ENCODE measurements around the gene C1orf174. TPM values are rescaled to one million over a fixed set of nuclear protein-coding genes. Genes with fewer than 3 reads are reported as not detected.

C1orf174 gene
- total RNA-seq, 1 experiment from 2014 or later: 21.1 TPM

GRCh38 chr1:3945222-3945621 lies 45.1 kb upstream of the C1orf174 start:
- Histone ChIP-seq H3K23me2 (ENCODE audit: insufficient read length, low read depth, low read length, poor library complexity, severe bottlenecking) (no peaks in the 10 kb centered on the region), H2BK12ac (ENCODE audit: insufficient read length, low read depth, low read length) (no peak overlapping the region), H4K91ac (ENCODE audit: insufficient read length, low read depth, low read length) (no peak overlapping the region), H3K9me3 (ENCODE audit: control insufficient read depth, low read depth, low read length) (no peaks in the 10 kb centered on the region), H3K14ac (ENCODE audit: insufficient read depth, low read length) (no peak overlapping the region), H4K8ac (replicated peaks; ENCODE audit: insufficient read length, low read depth, low read length) (no peak overlapping the region), H3K4ac (ENCODE audit: low read depth, low read length) (no peak overlapping the region), H3K27ac (ENCODE audit: insufficient read length, low read depth, low read length) (no peak overlapping the region), H3T11ph (ENCODE audit: low read length) (no peak overlapping the region), H2BK120ac (ENCODE audit: low read depth, low read length, poor library complexity, severe bottlenecking) (no peak overlapping the region), H2BK5ac (ENCODE audit: insufficient read length, low read length) (no peak overlapping the region), H4K5ac (ENCODE audit: insufficient read length, low read depth, low read length) (no peak overlapping the region), H2AFZ (ENCODE audit: low read length) (no peak overlapping the region), H2AK5ac (ENCODE audit: insufficient read length, low read length) (no peak overlapping the region), H3K56ac (ENCODE audit: insufficient read length, low read depth, low read length) (no peak overlapping the region), H3K79me1 (ENCODE audit: insufficient read depth, low read depth, low read length, poor library complexity, severe bottlenecking) (no peaks in the 10 kb centered on the region), H3K23ac (ENCODE audit: insufficient read length, low read depth, low read length) (no peak overlapping the region), H4K20me1 (ENCODE audit: control insufficient read depth, insufficient read depth, insufficient read length) (no peaks in the 10 kb centered on the region), H3K27me3 (ENCODE audit: insufficient read depth, low read length) (no peaks in the 10 kb centered on the region), H3K4me2 (ENCODE audit: insufficient read depth, insufficient read length, low read length) (no peak overlapping the region), H3K4me1 (ENCODE audit: insufficient read depth, low read length) (no peaks in the 10 kb centered on the region), H3K79me2 (ENCODE audit: insufficient read depth, low read length) (no peaks in the 10 kb centered on the region), H2BK15ac (ENCODE audit: low read depth, low read length) (no peak overlapping the region), H3K18ac (ENCODE audit: insufficient read length, low read depth, low read length) (no peak overlapping the region), H3K9ac (ENCODE audit: extremely low read depth, insufficient read length, low read length) (no peak overlapping the region), H2BK20ac (ENCODE audit: low read depth, low read length, poor library complexity, severe bottlenecking) (no peak overlapping the region)
- no peak overlapping the region for H3K27ac Mint-ChIP-seq
- peaks cover 14% of the 10 kb centered on the region for H3K27me3 Mint-ChIP-seq (ENCODE audit: low read depth)
- DNase-seq: peak; percentile 15
- WGBS (ENCODE audit: extremely low coverage, insufficient read length, low lambda C conversion rate): no CpG with 5 or more reads among the region's 12 CpGs
- H3K36me3 Mint-ChIP-seq (ENCODE audit: insufficient read depth in 1 of 3, low read depth in 3 of 3): peaks cover 0 to 3% (median 0%) of the 10 kb centered on the region in 3 experiments; a peak in 1 of 7 replicates
- peak overlapping the region in 1 of 2 experiments; percentile 21; a peak in 1 of 5 replicates for H3K4me3 Mint-ChIP-seq
- peaks cover 16 to 18% of the 10 kb centered on the region in 2 experiments for H3K4me1 Mint-ChIP-seq
- peaks cover 3 to 13% of the 10 kb centered on the region in 2 experiments; a peak in 2 of 5 replicates for H3K9me3 Mint-ChIP-seq
- no peak for TF ChIP-seq CTCF (conservative IDR thresholded peaks at IDR 0.05)
